Measurements from ENCODE around the gene ADD2.

The ADD2 gene

GRCh38 chr2:70747284-70747683, 20.7 kb downstream of the ADD2 start:
- Histone ChIP-seq H3K14ac (ENCODE audit: low read length in 2 of 2) (no peak overlapping the region), H3K4me3 (ENCODE audit: insufficient read depth in 1 of 2, low read depth in 1 of 2, low read length in 2 of 2) (no peak overlapping the region), H2AK5ac (ENCODE audit: low read length, severe bottlenecking) (no peak overlapping the region), H2AFZ (ENCODE audit: low read depth, low read length) (no peak overlapping the region), H2BK12ac (ENCODE audit: low read length in 2 of 2) (no peak overlapping the region), H4K91ac (ENCODE audit: low read length) (no peak overlapping the region), H2BK5ac (ENCODE audit: low read depth, low read length, poor library complexity, severe bottlenecking) (no peak overlapping the region), H2BK15ac (ENCODE audit: low read depth, poor library complexity, severe bottlenecking) (no peak overlapping the region), H3K4me2 (ENCODE audit: low read length, poor library complexity, severe bottlenecking) (no peak overlapping the region), H3K9ac (ENCODE audit: low read length) (no peak overlapping the region), H3K4ac (ENCODE audit: low read depth in 1 of 2, low read length in 2 of 2) (no peak overlapping the region), H3K27ac (ENCODE audit: low read length, poor library complexity, severe bottlenecking) (no peak overlapping the region), H3K27me3 (ENCODE audit: control insufficient read depth in 1 of 2, insufficient read depth in 1 of 2, low read length in 2 of 2) (peaks cover 8 to 37% of the 10 kb centered on the region in 2 experiments), H3K36me3 (ENCODE audit: control insufficient read depth in 1 of 2, insufficient read depth in 2 of 2, low read depth in 1 of 2, low read length in 2 of 2) (no peaks in the 10 kb centered on the region), H3K9me3 (ENCODE audit: control insufficient read depth, low read length) (no peaks in the 10 kb centered on the region), H4K8ac (ENCODE audit: low read length) (no peak overlapping the region), H2BK120ac (ENCODE audit: low read depth, low read length) (no peak overlapping the region), H3K4me1 (ENCODE audit: control insufficient read depth, insufficient read depth, low read depth, low read length) (no peaks in the 10 kb centered on the region), H3K79me1 (replicated peaks; ENCODE audit: low read length, poor library complexity, severe bottlenecking) (no peaks in the 10 kb centered on the region), H3K23ac (ENCODE audit: low read length in 2 of 2) (no peak overlapping the region), H3K18ac (ENCODE audit: low read depth in 1 of 2, low read length in 2 of 2) (no peak overlapping the region)
- DNase-seq, result no peak
- WGBS, result 89% methylated on average over 3 of the region's 3 CpGs

DNA sequence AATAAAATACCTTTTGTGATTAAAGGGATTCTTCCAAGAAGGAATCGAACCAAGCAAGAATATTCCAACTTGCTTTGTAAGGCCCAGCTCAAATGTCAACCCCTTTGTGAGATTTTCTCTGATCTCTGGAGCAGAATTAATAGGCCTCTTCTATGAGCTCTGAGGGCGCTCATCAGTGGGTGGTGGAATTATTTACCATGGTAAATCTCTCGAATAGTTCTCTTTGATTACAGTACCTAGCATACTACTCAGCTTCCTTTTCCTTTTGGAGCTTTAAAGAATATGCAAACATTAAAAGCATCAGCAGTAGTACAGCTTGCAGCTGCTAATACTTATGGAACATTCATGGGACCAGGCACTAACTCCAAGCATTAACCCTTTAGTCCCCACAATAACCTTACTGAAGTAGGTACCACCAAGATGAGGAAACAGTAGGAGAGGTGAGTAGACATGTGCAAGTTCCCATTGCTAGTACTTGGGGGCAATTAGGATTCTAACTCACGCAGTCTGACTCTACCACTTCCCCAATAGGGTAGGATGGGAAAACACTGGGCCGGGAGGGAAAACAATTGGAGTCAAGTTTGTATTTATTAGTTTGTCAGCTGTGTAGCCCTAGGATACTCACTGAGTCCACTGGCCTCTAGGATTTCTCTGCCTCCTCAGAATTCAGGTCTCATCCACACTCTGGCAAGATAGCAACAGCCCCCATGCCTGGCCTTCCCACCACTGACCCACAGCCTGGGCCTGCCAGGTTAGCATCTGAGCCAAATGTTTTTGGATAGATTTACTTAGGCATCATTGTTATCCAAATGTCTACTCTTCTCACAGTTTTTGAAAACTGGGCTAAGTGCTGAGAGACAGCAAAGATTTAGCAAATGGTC, 21.7 kb downstream of the ADD2 start:
- Histone ChIP-seq H3K23ac (ENCODE audit: low read length in 2 of 2) (no peak overlapping the region), H4K91ac (ENCODE audit: low read length) (no peak overlapping the region), H2BK120ac (ENCODE audit: low read depth, low read length) (no peak overlapping the region), H3K4me2 (ENCODE audit: low read length, poor library complexity, severe bottlenecking) (no peak overlapping the region), H4K8ac (ENCODE audit: low read length) (no peak overlapping the region), H3K27me3 (ENCODE audit: control insufficient read depth in 1 of 2, insufficient read depth in 1 of 2, low read length in 2 of 2) (peaks cover 12 to 30% of the 10 kb centered on the region in 2 experiments), H3K9ac (ENCODE audit: low read length) (no peak overlapping the region), H2BK12ac (ENCODE audit: low read length in 2 of 2) (no peak overlapping the region), H3K9me3 (ENCODE audit: control insufficient read depth, low read length) (no peaks in the 10 kb centered on the region), H3K4me3 (ENCODE audit: insufficient read depth in 1 of 2, low read depth in 1 of 2, low read length in 2 of 2) (no peak overlapping the region), H3K4ac (ENCODE audit: low read depth in 1 of 2, low read length in 2 of 2) (no peak overlapping the region), H2BK15ac (ENCODE audit: low read depth, poor library complexity, severe bottlenecking) (no peak overlapping the region), H3K79me1 (replicated peaks; ENCODE audit: low read length, poor library complexity, severe bottlenecking) (no peaks in the 10 kb centered on the region), H2BK5ac (ENCODE audit: low read depth, low read length, poor library complexity, severe bottlenecking) (no peak overlapping the region), H3K18ac (ENCODE audit: low read depth in 1 of 2, low read length in 2 of 2) (no peak overlapping the region), H2AFZ (ENCODE audit: low read depth, low read length) (no peak overlapping the region), H3K4me1 (ENCODE audit: control insufficient read depth, insufficient read depth, low read depth, low read length) (no peaks in the 10 kb centered on the region), H3K36me3 (ENCODE audit: control insufficient read depth in 1 of 2, insufficient read depth in 2 of 2, low read depth in 1 of 2, low read length in 2 of 2) (no peaks in the 10 kb centered on the region), H3K14ac (ENCODE audit: low read length in 2 of 2) (no peak overlapping the region), H3K27ac (ENCODE audit: low read length, poor library complexity, severe bottlenecking) (no peak overlapping the region), H2AK5ac (ENCODE audit: low read length, severe bottlenecking) (no peak overlapping the region)
- 87% methylated on average over 3 of the region's 5 CpGs for WGBS
- DNase-seq, result no peak

GRCh38 chr2:70745276-70745825, 22.6 kb downstream of the ADD2 start:
- Histone ChIP-seq H3K27ac (ENCODE audit: low read length, poor library complexity, severe bottlenecking) (no peak overlapping the region), H3K9me3 (ENCODE audit: control insufficient read depth, low read length) (no peaks in the 10 kb centered on the region), H4K8ac (ENCODE audit: low read length) (no peak overlapping the region), H3K79me1 (replicated peaks; ENCODE audit: low read length, poor library complexity, severe bottlenecking) (no peaks in the 10 kb centered on the region), H3K4me1 (ENCODE audit: control insufficient read depth, insufficient read depth, low read depth, low read length) (no peaks in the 10 kb centered on the region), H3K27me3 (ENCODE audit: control insufficient read depth in 1 of 2, insufficient read depth in 1 of 2, low read length in 2 of 2) (peaks cover 14 to 29% of the 10 kb centered on the region in 2 experiments), H2BK15ac (ENCODE audit: low read depth, poor library complexity, severe bottlenecking) (no peak overlapping the region), H2BK12ac (ENCODE audit: low read length in 2 of 2) (no peak overlapping the region), H3K36me3 (ENCODE audit: control insufficient read depth in 1 of 2, insufficient read depth in 2 of 2, low read depth in 1 of 2, low read length in 2 of 2) (no peaks in the 10 kb centered on the region), H2BK120ac (ENCODE audit: low read depth, low read length) (no peak overlapping the region), H3K23ac (ENCODE audit: low read length in 2 of 2) (no peak overlapping the region), H3K4ac (ENCODE audit: low read depth in 1 of 2, low read length in 2 of 2) (no peak overlapping the region), H2AK5ac (ENCODE audit: low read length, severe bottlenecking) (no peak overlapping the region), H3K18ac (ENCODE audit: low read depth in 1 of 2, low read length in 2 of 2) (no peak overlapping the region), H4K91ac (ENCODE audit: low read length) (no peak overlapping the region), H2BK5ac (ENCODE audit: low read depth, low read length, poor library complexity, severe bottlenecking) (no peak overlapping the region), H3K4me2 (ENCODE audit: low read length, poor library complexity, severe bottlenecking) (no peak overlapping the region), H3K4me3 (ENCODE audit: insufficient read depth in 1 of 2, low read depth in 1 of 2, low read length in 2 of 2) (no peak overlapping the region), H3K9ac (ENCODE audit: low read length) (no peak overlapping the region), H3K14ac (ENCODE audit: low read length in 2 of 2) (no peak overlapping the region), H2AFZ (ENCODE audit: low read depth, low read length) (no peak overlapping the region)
- DNase-seq, result no peak
- 55% methylated on average over 2 of the region's 3 CpGs for WGBS

DNA sequence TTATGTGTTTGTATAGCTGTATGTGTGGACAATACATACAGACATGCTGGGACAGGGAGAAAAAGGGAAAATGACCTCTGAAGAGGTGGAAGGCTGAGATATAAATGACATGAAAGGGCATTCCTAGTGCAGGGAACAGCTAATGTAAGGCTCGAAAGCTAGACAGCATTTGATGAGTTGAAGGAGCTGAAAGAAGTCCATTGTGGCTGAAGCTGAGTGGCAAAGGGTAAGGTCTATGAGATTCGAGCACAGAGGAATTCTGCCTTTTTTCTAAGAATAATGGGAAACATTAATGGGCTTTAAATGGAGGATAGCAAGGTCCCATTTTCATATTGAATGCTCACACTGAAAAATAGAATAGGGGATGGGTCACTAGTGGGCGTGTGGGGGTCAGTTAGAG, 23.6 kb downstream of the ADD2 start:
- no peak overlapping the region for H2AFZ ChIP-seq (ENCODE audit: low read depth, low read length)
- 66% methylated on average over 3 of the region's 3 CpGs for WGBS
- H2BK12ac ChIP-seq (ENCODE audit: low read length in 2 of 2), result no peak overlapping the region
- H2BK120ac ChIP-seq (ENCODE audit: low read depth, low read length), result no peak overlapping the region
- no peaks in the 10 kb centered on the region for H3K4me1 ChIP-seq (ENCODE audit: control insufficient read depth, insufficient read depth, low read depth, low read length)
- no peak for DNase-seq
- H3K4me2 ChIP-seq (ENCODE audit: low read length, poor library complexity, severe bottlenecking), result no peak overlapping the region
- no peak overlapping the region for H3K27ac ChIP-seq (ENCODE audit: low read length, poor library complexity, severe bottlenecking)
- H3K4me3 ChIP-seq (ENCODE audit: insufficient read depth in 1 of 2, low read depth in 1 of 2, low read length in 2 of 2), result no peak overlapping the region
- no peaks in the 10 kb centered on the region for H3K9me3 ChIP-seq (ENCODE audit: control insufficient read depth, low read length)
- no peaks in the 10 kb centered on the region for H3K36me3 ChIP-seq (ENCODE audit: control insufficient read depth in 1 of 2, insufficient read depth in 2 of 2, low read depth in 1 of 2, low read length in 2 of 2)
- H3K79me1 ChIP-seq (replicated peaks; ENCODE audit: low read length, poor library complexity, severe bottlenecking), result no peaks in the 10 kb centered on the region
- H2BK5ac ChIP-seq (ENCODE audit: low read depth, low read length, poor library complexity, severe bottlenecking), result no peak overlapping the region
- no peak overlapping the region for H3K9ac ChIP-seq (ENCODE audit: low read length)
- H3K27me3 ChIP-seq (ENCODE audit: control insufficient read depth in 1 of 2, insufficient read depth in 1 of 2, low read length in 2 of 2), result peaks cover 11 to 20% of the 10 kb centered on the region in 2 experiments
- H3K14ac ChIP-seq (ENCODE audit: low read length in 2 of 2), result no peak overlapping the region
- no peak overlapping the region for H3K18ac ChIP-seq (ENCODE audit: low read depth in 1 of 2, low read length in 2 of 2)
- H4K91ac ChIP-seq (ENCODE audit: low read length), result no peak overlapping the region
- no peak overlapping the region for H2BK15ac ChIP-seq (ENCODE audit: low read depth, poor library complexity, severe bottlenecking)
- no peak overlapping the region for H4K8ac ChIP-seq (ENCODE audit: low read length)
- H3K4ac ChIP-seq (ENCODE audit: low read depth in 1 of 2, low read length in 2 of 2), result no peak overlapping the region
- H3K23ac ChIP-seq (ENCODE audit: low read length in 2 of 2), result no peak overlapping the region
- H2AK5ac ChIP-seq (ENCODE audit: low read length, severe bottlenecking), result no peak overlapping the region

Data from mesenchymal stem cell (in vitro differentiated cells and primary cell).